ENCODE data around the gene ACP3. TPM values are rescaled to one million over a fixed set of nuclear protein-coding genes. Genes with fewer than 3 reads are reported as not detected.
"Not testable (repeated sequence)": the region's sequence is repeated elsewhere in the genome, so short reads cannot be mapped to it uniquely, and the experiment has no call there.

The ACP3 gene
- total and polyA plus RNA-seq, 8 donors: 1.9 to 6.3 (median 3.3) TPM

DNA sequence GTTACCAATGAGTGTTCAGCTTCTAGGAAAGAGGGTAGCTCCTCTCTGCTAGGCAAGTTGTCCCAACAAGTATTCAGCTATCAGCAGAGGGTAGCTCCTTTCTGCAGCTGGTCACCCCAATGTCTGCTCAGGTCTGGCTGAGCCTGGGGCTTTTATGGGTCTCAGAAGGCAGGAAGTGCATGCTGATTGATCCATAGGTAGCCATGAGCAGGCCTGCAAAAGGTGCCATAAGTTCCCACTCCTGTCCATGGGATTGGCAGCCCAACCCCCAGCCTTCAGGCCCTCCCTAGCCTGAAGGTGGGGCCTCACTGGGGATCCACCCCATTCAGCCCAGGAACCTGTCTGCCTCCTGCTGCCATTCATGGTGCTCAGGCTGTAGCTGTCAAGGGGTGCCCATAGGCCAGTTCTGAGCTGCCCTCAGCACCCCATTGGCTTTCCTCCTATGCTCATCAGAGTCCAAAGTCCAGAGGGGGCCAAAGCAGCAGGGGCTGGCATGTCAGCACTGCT lies 65.5 kb downstream of the ACP3 start:
- H3K27ac ChIP-seq: no peak overlapping the region
- H3K27me3 ChIP-seq: no peaks in the 10 kb centered on the region
- ATAC-seq: no peak
- H3K36me3 ChIP-seq: no peaks in the 10 kb centered on the region
- no peaks in the 10 kb centered on the region for H3K9me3 ChIP-seq
- no peak for FAIRE-seq
- no peak for DNase-seq
- intact Hi-C loops (cut with DNase I): no loop called here
- H3K4me3 ChIP-seq: no peak overlapping the region
- TF ChIP-seq, protein P1, sequence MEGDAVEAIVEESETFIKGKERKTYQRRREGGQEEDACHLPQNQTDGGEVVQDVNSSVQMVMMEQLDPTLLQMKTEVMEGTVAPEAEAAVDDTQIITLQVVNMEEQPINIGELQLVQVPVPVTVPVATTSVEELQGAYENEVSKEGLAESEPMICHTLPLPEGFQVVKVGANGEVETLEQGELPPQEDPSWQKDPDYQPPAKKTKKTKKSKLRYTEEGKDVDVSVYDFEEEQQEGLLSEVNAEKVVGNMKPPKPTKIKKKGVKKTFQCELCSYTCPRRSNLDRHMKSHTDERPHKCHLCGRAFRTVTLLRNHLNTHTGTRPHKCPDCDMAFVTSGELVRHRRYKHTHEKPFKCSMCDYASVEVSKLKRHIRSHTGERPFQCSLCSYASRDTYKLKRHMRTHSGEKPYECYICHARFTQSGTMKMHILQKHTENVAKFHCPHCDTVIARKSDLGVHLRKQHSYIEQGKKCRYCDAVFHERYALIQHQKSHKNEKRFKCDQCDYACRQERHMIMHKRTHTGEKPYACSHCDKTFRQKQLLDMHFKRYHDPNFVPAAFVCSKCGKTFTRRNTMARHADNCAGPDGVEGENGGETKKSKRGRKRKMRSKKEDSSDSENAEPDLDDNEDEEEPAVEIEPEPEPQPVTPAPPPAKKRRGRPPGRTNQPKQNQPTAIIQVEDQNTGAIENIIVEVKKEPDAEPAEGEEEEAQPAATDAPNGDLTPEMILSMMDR (IDR thresholded peaks at IDR 0.05): no peak
- no peaks in the 10 kb centered on the region for H3K4me1 ChIP-seq

DNA sequence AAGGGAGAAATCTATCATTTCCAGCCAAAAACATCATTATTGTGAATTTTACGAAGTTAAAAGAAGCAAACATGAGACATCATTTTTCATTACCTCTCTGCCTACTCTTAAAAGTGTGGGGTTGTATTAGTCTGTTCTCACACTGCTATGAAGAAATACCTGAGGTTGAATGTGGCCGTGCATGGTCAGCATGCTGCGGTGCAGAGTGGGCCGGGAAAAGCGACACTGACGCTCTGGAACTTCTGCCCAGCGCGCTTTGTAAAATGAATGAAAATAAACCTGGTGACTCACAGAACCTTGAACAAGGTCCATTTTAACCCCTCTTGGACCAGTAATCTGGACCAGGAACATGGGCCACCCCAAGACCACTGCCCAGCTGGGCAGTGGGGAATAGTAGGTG lies 69.1 kb downstream of the ACP3 start:
- TF ChIP-seq, protein P1 (IDR thresholded peaks at IDR 0.05): no peak
- Histone ChIP-seq H3K36me3 (no peaks in the 10 kb centered on the region), H3K4me3 (no peak overlapping the region), H3K27ac (no peak overlapping the region), H3K9me3 (no peaks in the 10 kb centered on the region), H3K4me1 (no peaks in the 10 kb centered on the region), H3K27me3 (no peaks in the 10 kb centered on the region)
- FAIRE-seq (no peak), DNase-seq (no peak), ATAC-seq (no peak)
- intact Hi-C loops (cut with DNase I): no loop called here
- WGBS, 2 donors: 79 to 89% methylated on average over 8 of the region's 8 CpGs

DNA sequence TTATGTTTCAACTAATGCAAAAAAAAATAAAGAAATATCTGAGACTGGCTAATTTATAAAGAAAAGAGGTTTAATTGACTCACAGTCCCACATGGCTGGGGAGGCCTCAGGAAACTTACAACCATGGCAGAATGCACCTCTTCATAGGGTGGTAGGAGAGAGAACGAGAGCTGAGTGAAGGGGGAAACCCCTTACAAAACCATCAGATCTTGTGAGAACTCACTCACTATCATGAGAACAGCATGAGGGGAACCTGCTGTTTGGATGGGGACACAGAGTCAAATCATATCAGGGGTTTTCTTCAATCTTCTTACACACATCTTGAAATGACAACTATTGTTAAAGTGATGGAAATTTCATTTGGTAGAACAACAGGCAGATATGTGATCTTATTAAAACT lies 75.5 kb downstream of the ACP3 start:
- not testable (repeated sequence) for ATAC-seq, H3K4me3 ChIP-seq, FAIRE-seq, H3K36me3 ChIP-seq, H3K27ac ChIP-seq, DNase-seq, H3K9me3 ChIP-seq, H3K27me3 ChIP-seq, H3K4me1 ChIP-seq
- 79 to 84% methylated on average over 1 of the region's 1 CpG for WGBS, 2 donors
- intact Hi-C loops (cut with DNase I): loop anchor here in 1 of 3 donors (10.0 kb wide), 1 partner anchor 598 kb away; no protein-coding TSS in a partner anchor

DNA sequence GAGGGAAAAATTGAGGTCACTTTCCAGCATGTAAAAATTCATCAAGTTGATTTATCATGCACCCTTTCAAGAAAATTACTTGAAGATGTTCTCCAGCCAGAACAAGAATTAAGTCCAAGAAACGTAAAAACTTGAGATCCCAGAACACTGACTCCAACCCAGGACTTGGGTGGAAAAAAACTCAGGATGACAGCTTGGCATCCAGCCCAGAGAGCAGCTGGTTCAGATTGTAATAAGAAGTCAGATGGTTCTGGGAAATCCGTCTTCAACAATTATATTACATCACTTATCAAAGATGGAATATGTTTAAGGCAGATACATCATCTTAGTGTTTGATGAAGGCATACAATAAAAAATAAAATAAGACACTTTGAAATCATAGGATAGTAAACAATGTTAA lies 77.1 kb downstream of the ACP3 start:
- TF ChIP-seq, protein P1 (IDR thresholded peaks at IDR 0.05): no peak
- no peaks in the 10 kb centered on the region for H3K4me1 ChIP-seq
- H3K27me3 ChIP-seq: no peaks in the 10 kb centered on the region
- intact Hi-C loops (cut with DNase I): loop anchor here in 1 of 3 donors (10.0 kb wide), 1 partner anchor 600 kb away; no protein-coding TSS in a partner anchor
- no peaks in the 10 kb centered on the region for H3K9me3 ChIP-seq
- no peak for FAIRE-seq
- DNase-seq: no peak
- ATAC-seq: no peak
- H3K27ac ChIP-seq: no peak overlapping the region
- H3K36me3 ChIP-seq: no peaks in the 10 kb centered on the region
- WGBS, 2 donors: 27% methylated on average over 2 of the region's 2 CpGs
- H3K4me3 ChIP-seq: no peak overlapping the region

DNA sequence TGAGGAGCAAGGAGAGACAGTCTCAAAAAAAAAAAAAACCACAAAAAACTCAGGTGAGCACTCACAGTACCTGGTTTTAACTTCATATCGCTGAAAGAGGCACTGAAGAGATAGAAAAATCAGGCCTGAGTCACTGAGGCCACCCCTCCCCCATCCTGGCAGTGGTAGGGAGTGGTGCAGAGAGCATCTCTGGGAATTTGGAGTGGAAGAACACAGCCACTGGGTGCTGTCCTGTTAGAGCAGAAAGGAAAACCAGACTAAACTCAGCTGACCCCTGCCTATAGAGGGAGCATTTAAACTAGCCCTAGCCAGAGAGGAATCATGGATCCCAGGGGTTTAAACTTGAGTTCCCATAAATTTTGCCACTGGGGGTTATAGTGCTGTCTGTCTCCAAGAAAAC lies 77.9 kb downstream of the ACP3 start:
- TF ChIP-seq, protein P1 (IDR thresholded peaks at IDR 0.05): no peak
- ATAC-seq: no peak
- DNase-seq: no peak
- Histone ChIP-seq H3K4me3 (no peak overlapping the region), H3K27ac (no peak overlapping the region), H3K9me3 (no peaks in the 10 kb centered on the region), H3K4me1 (no peaks in the 10 kb centered on the region), H3K36me3 (no peaks in the 10 kb centered on the region), H3K27me3 (no peaks in the 10 kb centered on the region)
- intact Hi-C loops (cut with DNase I): loop anchor here in 1 of 3 donors (10.0 kb wide), 1 partner anchor 600 kb away; no protein-coding TSS in a partner anchor
- 76 to 77% methylated on average over 1 of the region's 1 CpG for WGBS, 2 donors
- FAIRE-seq: no peak
